Effector memory CD8-positive, alpha-beta T cell (primary cell): ENCODE data around the gene CDHR5.

Source experiments
- ATAC-seq: fragments of 150-1000 bp; cut with Tn5 transposase; replicated peaks from 2 replicates; pipeline ENCODE4 v1.10.0; 2021; ENCODE audit warnings: mild to moderate bottlenecking, moderate library complexity
- DNase-seq, 3 experiments: peaks; one replicate each; pipeline ENCODE4 v3.0.0; 2021
- H3K27ac Mint-ChIP-seq, 2 donors: one replicate each; pipeline ENCODE4 v1.8.0; 2022; ENCODE audit warnings: mild to moderate bottlenecking in 2 of 2, mixed read lengths in 2 of 2, moderate library complexity in 2 of 2
- H3K27me3 Mint-ChIP-seq, 2 donors: one replicate each; pipeline ENCODE4 v1.8.0; 2022; ENCODE audit warnings: mixed read lengths in 2 of 2
- H3K36me3 Mint-ChIP-seq: one replicate; pipeline ENCODE4 v1.8.0; 2022; ENCODE audit warnings: mild to moderate bottlenecking, moderate library complexity, mixed read lengths; ENCODE audit not compliant: insufficient read depth
- H3K4me1 Mint-ChIP-seq, 2 donors: one replicate each; pipeline ENCODE4 v1.8.0; 2022; ENCODE audit warnings: low read depth in 2 of 2, mixed read lengths in 2 of 2
- H3K4me3 Mint-ChIP-seq, 2 donors: one replicate each; pipeline ENCODE4 v1.8.0; 2022; ENCODE audit warnings: mild to moderate bottlenecking in 2 of 2, mixed read lengths in 2 of 2, moderate library complexity in 2 of 2
- H3K9me3 Mint-ChIP-seq, 2 donors: one replicate each; pipeline ENCODE4 v1.8.0; 2022; ENCODE audit warnings: mixed read lengths in 2 of 2

Gene CDHR5

DNA sequence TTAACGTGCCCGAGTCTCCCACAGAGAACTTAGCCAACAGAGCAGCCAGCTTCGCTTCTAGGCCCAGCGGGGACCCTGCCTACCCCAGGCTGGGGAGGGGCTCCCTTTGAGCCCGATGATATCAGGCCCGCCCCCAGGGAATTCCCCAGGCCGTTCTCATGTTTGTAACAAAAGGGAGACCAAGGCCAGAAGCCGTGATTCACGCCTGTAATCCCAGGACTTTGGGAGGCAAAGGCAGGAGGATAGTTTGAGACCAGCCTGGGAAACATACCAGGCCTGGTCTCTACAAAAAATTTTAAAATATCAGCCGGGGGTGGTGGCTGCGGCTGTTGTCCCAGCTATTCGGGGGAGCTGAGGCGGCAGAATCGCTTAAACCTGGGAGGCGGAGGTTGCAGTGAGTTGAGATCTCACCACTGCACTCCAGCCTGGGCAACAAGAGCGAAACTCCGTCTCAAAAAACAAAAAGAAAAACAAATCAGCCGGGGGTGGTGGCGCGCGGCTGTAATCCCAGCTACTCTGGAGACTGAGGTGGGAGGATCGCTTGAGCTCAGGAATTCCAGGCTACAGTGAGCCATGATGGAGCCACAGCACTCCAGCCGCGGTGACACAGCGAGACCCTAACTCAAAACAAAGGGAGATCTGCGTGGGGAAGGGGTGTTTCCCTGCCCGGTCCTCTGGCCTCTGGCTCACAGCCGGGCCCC is 14.0 kb upstream of the CDHR5 start:
- Mint-ChIP-seq H3K27me3 (peaks cover 13 to 38% of the 10 kb centered on the region in 2 donors), H3K36me3 (peaks cover 6% of the 10 kb centered on the region), H3K4me3 (peak overlapping the region in 1 of 2 donors; percentile 62), H3K9me3 (no peaks in the 10 kb centered on the region), H3K4me1 (peaks cover 11 to 15% of the 10 kb centered on the region in 2 donors), H3K27ac (peak overlapping the region in 1 of 2 donors; percentile 41)
- ATAC-seq, result no peak
- DNase-seq, result no peak

DNA sequence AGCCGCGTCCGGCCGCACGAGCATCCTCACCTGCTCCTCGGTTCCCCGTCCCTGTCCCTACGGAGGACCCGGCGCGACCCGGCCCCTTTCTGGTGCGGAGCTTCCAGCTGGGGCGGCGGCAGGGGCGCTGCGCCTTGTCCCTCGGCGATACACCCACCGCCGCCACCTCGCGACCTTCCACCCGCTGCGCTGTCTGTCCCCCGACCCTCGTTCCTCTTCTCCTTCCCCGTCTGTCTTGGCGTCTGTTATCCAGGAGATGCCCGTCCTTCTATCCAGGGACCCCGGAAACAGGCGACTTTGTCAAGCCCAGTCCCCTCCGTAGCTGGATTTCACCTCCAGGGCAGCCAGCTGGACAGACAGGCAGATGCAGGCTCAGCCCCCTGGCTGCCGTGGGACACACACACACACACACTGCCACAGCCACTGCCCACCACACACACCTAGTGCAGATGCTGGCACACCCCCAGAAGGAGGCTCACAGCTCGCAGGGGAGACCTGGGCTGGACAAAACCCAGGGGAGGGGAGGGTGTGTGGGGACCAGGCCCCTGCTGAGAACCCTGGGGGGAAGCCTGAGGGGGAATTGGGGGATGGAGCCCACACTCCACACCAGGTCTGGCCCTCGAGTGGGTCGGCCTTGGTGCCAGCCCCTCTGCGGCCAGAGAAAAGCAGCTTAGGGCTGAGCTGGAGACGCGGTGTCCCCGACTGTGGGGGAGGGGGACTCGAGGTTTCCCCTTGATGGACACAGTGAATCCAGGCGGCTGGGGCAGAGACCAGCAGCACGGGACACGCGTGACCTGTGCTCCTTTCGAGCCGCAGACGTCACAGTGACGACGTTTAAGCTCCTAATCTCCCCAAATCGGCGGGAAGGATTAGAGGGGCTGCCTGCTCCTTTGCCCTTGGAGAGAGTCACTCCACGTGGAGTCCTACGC is 13.1 kb upstream of the CDHR5 start:
- Mint-ChIP-seq H3K4me1 (peaks cover 11 to 15% of the 10 kb centered on the region in 2 donors), H3K27ac (no peak overlapping the region), H3K27me3 (peaks cover 13 to 38% of the 10 kb centered on the region in 2 donors), H3K9me3 (no peaks in the 10 kb centered on the region), H3K36me3 (peaks cover 6% of the 10 kb centered on the region), H3K4me3 (peak overlapping the region; percentile 57 to 58)
- no peak for ATAC-seq
- no peak for DNase-seq

GRCh38 chr11:637333-637592 is 12.5 kb upstream of the CDHR5 start:
- no peak for DNase-seq

DNA sequence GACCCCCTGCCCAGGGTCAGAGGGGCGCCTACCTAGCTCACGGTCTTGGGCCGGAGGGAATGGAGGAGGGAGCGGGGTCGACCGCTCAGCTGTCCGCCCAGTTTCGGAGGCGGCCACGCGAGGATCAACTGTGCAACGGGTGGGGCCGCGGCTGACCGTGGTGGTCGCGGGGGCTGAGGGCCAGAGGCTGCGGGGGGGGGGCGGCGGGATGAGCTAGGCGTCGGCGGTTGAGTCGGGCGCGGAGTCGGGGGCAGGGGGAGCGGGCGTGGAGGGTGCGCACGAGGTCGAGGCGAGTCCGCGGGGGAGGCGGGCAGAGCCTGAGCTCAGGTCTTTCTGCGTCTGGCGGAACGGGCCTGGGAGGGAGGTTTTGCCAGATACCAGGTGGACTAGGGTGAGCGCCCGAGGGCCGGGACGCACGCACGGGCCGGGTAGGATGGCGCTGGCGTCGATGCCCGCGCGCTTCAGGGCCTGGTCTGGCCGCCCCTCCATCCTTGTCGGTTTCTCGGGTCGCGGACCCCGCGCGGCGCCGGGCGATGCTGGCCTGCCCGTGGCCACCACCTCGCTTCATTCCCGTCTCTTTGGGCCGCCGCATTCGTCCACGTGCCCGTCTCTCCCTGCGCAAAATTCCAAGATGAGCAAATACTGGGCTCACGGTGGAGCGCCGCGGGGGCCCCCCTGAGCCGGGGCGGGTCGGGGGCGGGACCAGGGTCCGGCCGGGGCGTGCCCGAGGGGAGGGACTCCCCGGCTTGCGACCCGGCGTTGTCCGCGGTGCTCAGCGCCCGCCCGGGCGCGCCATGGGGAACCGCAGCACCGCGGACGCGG is 12.0 kb upstream of the CDHR5 start, which contains the start of gene DRD4:
TSS of gene DRD4 (plus strand) at position 759 of the 822 bp plus-strand sequence. CDS start at position 795, 36 bp downstream.
- Mint-ChIP-seq H3K9me3 (no peaks in the 10 kb centered on the region), H3K36me3 (no peaks in the 10 kb centered on the region), H3K27ac (no peak within 1 kb of the TSS), H3K27me3 (peaks cover 13 to 38% of the 10 kb centered on the region in 2 donors), H3K4me3 (peak within 1 kb of the TSS; percentile 57 to 58), H3K4me1 (peaks cover 11 to 15% of the 10 kb centered on the region in 2 donors)
- no peak for DNase-seq
- ATAC-seq, result peak; percentile 30

More at GRCh38 chr11:637333-637592, 12.5 kb upstream of the CDHR5 start:
- H3K9me3 Mint-ChIP-seq, result no peaks in the 10 kb centered on the region
- peaks cover 13 to 38% of the 10 kb centered on the region in 2 donors for H3K27me3 Mint-ChIP-seq
- H3K27ac Mint-ChIP-seq, result no peak overlapping the region
- H3K4me3 Mint-ChIP-seq, result peak overlapping the region; percentile 57 to 58
- no peaks in the 10 kb centered on the region for H3K36me3 Mint-ChIP-seq
- H3K4me1 Mint-ChIP-seq, result peaks cover 11 to 15% of the 10 kb centered on the region in 2 donors
- ATAC-seq, result peak; percentile 13

DNA sequence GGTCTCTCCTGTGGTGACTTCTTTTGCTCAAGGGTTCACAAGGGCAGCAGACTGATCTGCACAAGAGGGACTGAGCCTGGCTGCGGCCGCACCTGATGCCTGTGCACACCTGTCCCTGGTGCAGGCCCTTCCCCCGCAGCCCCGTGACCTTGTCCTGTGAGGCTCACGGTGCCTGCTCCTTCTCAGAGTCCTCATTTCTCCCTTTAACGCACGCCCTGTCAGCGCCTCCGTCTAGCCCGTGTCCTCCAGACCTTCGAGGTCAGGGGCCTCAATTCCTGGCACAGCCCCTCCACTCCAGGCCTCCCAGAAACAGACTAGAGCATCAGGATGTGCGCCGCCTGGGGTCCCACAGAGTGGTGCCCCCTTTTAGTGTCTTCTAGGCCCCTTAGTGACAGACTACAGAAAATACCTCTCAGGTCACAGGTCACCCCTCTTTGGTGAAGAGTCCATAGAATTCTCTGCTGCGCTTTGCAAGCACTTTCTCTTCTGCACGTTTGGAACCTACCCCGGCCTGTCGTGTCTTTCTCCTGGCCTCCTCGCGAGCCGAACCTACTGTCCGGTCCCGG is 11.3 kb upstream of the CDHR5 start:
- H3K36me3 Mint-ChIP-seq, result no peaks in the 10 kb centered on the region
- DNase-seq (no peak), ATAC-seq (no peak)
- peaks cover 13 to 38% of the 10 kb centered on the region in 2 donors for H3K27me3 Mint-ChIP-seq
- H3K4me1 Mint-ChIP-seq, result peaks cover 11 to 15% of the 10 kb centered on the region in 2 donors
- no peaks in the 10 kb centered on the region for H3K9me3 Mint-ChIP-seq
- H3K27ac Mint-ChIP-seq, result no peak overlapping the region
- peak overlapping the region in 1 of 2 donors; percentile 4 for H3K4me3 Mint-ChIP-seq

DNA sequence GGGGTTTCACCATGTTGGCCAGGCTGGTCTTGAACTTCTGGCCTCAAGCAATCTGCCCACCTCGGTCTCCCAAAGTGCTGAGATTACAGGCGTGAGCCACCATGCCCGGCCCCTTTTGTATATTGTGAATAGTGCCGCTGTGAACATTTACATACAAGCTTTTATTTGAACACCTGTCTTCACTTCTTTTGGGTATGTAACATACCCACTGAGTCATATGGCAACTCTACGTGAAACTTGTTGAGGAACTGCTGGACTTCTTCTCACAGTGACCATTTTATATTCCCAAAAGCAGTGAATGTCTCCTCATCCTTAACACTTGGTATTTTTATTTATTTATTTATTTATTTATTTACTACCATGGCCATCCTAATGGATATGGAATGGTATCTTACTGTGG is 6.1 kb upstream of the CDHR5 start:
- DNase-seq, result no peak
- ATAC-seq, result no peak
- Mint-ChIP-seq H3K9me3 (no peaks in the 10 kb centered on the region), H3K27ac (no peak overlapping the region), H3K27me3 (peaks cover 12 to 19% of the 10 kb centered on the region in 2 donors), H3K4me3 (no peak overlapping the region), H3K4me1 (peaks cover 18 to 20% of the 10 kb centered on the region in 2 donors), H3K36me3 (peaks cover 22% of the 10 kb centered on the region)

- Mint-ChIP-seq H3K4me3 (peak overlapping the region; percentile 65 to 67), H3K36me3 (peaks cover 29% of the 10 kb centered on the region), H3K4me1 (peaks cover 18 to 20% of the 10 kb centered on the region in 2 donors), H3K27me3 (peaks cover 12 to 26% of the 10 kb centered on the region in 2 donors), H3K9me3 (no peaks in the 10 kb centered on the region), H3K27ac (peak overlapping the region; percentile 74)
- DNase-seq (no peak), ATAC-seq (peak; percentile 28)
These were observed 4.5 kb upstream of the CDHR5 start for GRCh38 chr11:629237-629583.

DNA sequence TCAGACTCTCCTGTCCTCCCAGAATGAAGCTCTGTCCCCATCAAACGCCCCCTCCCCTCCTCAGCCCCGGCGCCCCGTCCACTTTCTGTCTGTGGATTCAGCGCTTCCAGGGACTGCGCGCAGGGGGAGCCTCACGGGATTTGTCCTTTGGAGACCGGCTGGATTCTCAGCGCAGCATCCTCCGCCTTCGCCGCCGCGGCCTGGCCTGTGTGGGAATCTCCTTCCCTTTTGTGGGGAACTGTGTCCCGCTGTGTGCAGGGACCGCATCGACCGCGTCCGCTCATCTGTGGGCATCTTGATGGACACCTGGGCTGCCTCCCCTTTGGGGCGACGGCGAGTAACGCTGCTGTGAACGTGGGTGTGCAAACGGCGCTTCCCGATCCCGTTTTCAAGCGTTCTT is 3.3 kb upstream of the CDHR5 start:
- peaks cover 20 to 21% of the 10 kb centered on the region in 2 donors for H3K4me1 Mint-ChIP-seq
- H3K4me3 Mint-ChIP-seq, result peak overlapping the region; percentile 65 to 67
- DNase-seq, result no peak
- peak overlapping the region; percentile 74 for H3K27ac Mint-ChIP-seq
- ATAC-seq, result no peak
- H3K9me3 Mint-ChIP-seq, result no peaks in the 10 kb centered on the region
- H3K36me3 Mint-ChIP-seq, result peaks cover 32% of the 10 kb centered on the region
- peaks cover 18 to 36% of the 10 kb centered on the region in 2 donors for H3K27me3 Mint-ChIP-seq

GRCh38 chr11:627308-627576 is 2.5 kb upstream of the CDHR5 start:
- Mint-ChIP-seq H3K27ac (no peak overlapping the region), H3K27me3 (peaks cover 19 to 38% of the 10 kb centered on the region in 2 donors), H3K4me3 (no peak overlapping the region), H3K9me3 (no peaks in the 10 kb centered on the region), H3K4me1 (peaks cover 20 to 21% of the 10 kb centered on the region in 2 donors), H3K36me3 (peaks cover 32% of the 10 kb centered on the region)
- ATAC-seq (no peak), DNase-seq (no peak)

GRCh38 chr11:626475-627307 is 1.9 kb upstream of the CDHR5 start, which contains the start of gene SCT:
TSS of gene SCT (minus strand) at chr11:627181. CDS start at chr11:627143, 38 bp downstream.
- no peaks in the 10 kb centered on the region for H3K9me3 Mint-ChIP-seq
- no peak for ATAC-seq
- peak within 1 kb of the TSS; percentile 74 for H3K27ac Mint-ChIP-seq
- peak within 1 kb of the TSS; percentile 65 to 67 for H3K4me3 Mint-ChIP-seq
- H3K36me3 Mint-ChIP-seq, result peaks cover 32% of the 10 kb centered on the region
- DNase-seq, result no peak
- H3K4me1 Mint-ChIP-seq, result peaks cover 20 to 21% of the 10 kb centered on the region in 2 donors
- peaks cover 19 to 38% of the 10 kb centered on the region in 2 donors for H3K27me3 Mint-ChIP-seq

DNA sequence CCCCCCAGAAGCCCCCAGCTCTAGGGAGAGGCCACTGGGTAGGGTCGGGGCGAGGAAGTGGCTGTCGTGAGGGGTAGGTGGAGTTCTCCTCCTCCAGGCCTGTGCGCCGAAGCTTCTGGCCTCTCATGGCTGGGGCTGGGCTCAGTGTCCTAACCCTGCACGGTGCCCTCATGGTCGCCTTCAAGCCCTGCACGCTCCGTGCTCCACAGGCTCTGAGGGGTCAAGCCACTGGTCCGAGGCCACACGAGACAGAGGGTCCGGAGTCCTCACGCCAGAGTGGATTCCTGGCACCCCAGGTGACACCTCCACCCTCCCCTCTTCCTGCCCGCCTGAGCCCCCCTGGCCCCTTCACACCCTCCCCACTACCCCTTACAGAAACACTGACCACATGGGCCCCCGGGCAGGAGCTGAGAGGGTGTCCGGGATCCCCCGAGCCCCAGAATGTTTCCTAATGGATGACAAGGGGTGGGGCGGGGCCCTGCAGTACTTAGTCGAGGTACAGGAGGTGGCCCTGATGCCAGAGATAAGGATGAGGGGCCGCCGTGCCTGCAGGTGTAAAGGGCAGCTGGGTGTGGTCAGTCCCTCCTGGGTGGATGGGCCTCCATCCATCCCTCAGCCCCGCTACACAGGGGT is 997 bp upstream of the CDHR5 start:
- Mint-ChIP-seq H3K9me3 (no peaks in the 10 kb centered on the region), H3K27me3 (peaks cover 19 to 38% of the 10 kb centered on the region in 2 donors), H3K4me3 (no peak overlapping the region), H3K27ac (no peak overlapping the region), H3K36me3 (peaks cover 31% of the 10 kb centered on the region), H3K4me1 (peaks cover 20 to 21% of the 10 kb centered on the region in 2 donors)
- no peak for DNase-seq
- no peak for ATAC-seq
